MM.1S (cell line): ENCODE data around the gene NCOA4.
A peak's percentile ranks its signal among the peaks of the same experiment; 100 is the strongest.

Experiments
- DNase-seq: peaks from one replicate; pipeline ENCODE4 v3.0.0-alpha.2; 2015
- H2AFZ ChIP-seq: fragments of 300-600 bp; sonication (generic); 2 replicates; pipeline ENCODE4 v1.6.0; 2016; ENCODE audit warnings: antibody characterized with exemption, low read length
- H3F3A ChIP-seq: fragments of 300-600 bp; sonication (generic); 2 replicates; pipeline ENCODE4 v1.6.1; 2016; ENCODE audit warnings: mild to moderate bottlenecking, antibody characterized with exemption, low read length, moderate library complexity, mixed read lengths; ENCODE audit not compliant: insufficient read depth
- H3K27ac ChIP-seq: fragments of 300-600 bp; sonication (generic); 2 replicates; pipeline ENCODE4 v1.5.1; 2016; ENCODE audit warnings: mild to moderate bottlenecking, low read length
- H3K27me3 ChIP-seq: fragments of 300-600 bp; sonication (generic); replicated peaks from 2 replicates; pipeline ENCODE4 v1.6.0; 2016; ENCODE audit warnings: low read length; ENCODE audit not compliant: insufficient read depth
- H3K36me3 ChIP-seq: fragments of 300-600 bp; sonication (generic); replicated peaks from 2 replicates; pipeline ENCODE4 v1.6.1; 2016; ENCODE audit warnings: mild to moderate bottlenecking, low read length, mixed read lengths; ENCODE audit not compliant: insufficient read depth
- H3K4me1 ChIP-seq: fragments of 300-600 bp; sonication (generic); 2 replicates; pipeline ENCODE4 v1.6.1; 2016; ENCODE audit warnings: low read length, mixed read lengths
- H3K4me2 ChIP-seq: fragments of 300-600 bp; sonication (generic); 2 replicates; pipeline ENCODE4 v1.6.0; 2016; ENCODE audit warnings: low read depth, low read length
- H3K4me3 ChIP-seq: fragments of 300-600 bp; sonication (generic); 2 replicates; pipeline ENCODE4 v1.5.1; 2016; ENCODE audit warnings: low read length, mixed read lengths
- H3K79me2 ChIP-seq: fragments of 300-600 bp; sonication (generic); 2 replicates; pipeline ENCODE4 v1.6.1; 2016; ENCODE audit warnings: mixed run types, low read length, mixed read lengths
- H3K9ac ChIP-seq: fragments of 300-600 bp; sonication (generic); 2 replicates; pipeline ENCODE4 v1.6.1; 2016; ENCODE audit warnings: low read length, mixed read lengths
- H3K9me2 ChIP-seq: fragments of 300-600 bp; sonication (generic); replicated peaks from 2 replicates; pipeline ENCODE4 v1.6.1; 2016; ENCODE audit warnings: mild to moderate bottlenecking, low read length, mixed read lengths; ENCODE audit not compliant: insufficient read depth
- H3K9me3 ChIP-seq: fragments of 300-600 bp; sonication (generic); replicated peaks from 2 replicates; pipeline ENCODE4 v1.6.1; 2016; ENCODE audit warnings: mild to moderate bottlenecking, low read length, mixed read lengths; ENCODE audit not compliant: insufficient read depth
- H4K20me1 ChIP-seq: fragments of 300-600 bp; sonication (generic); 2 replicates; pipeline ENCODE4 v1.6.1; 2016; ENCODE audit warnings: mild to moderate bottlenecking, low read length, moderate library complexity, mixed read lengths; ENCODE audit not compliant: insufficient read depth
- CTCF ChIP-seq: fragments of 300-600 bp; sonication (generic); IDR thresholded peaks from 2 replicates; pipeline ENCODE4 v1.5.1; 2016; ENCODE audit warnings: antibody characterized with exemption, low read length, mixed read lengths
- EZH2 ChIP-seq: fragments of 300-600 bp; sonication (generic); optimal IDR thresholded peaks from 2 replicates; pipeline ENCODE3; 2017; ENCODE audit warnings: low read depth, mild to moderate bottlenecking, antibody characterized with exemption, low read length, mixed read lengths
- EZH2phosphoT487 ChIP-seq: fragments of 300-600 bp; sonication (generic); IDR thresholded peaks from 2 replicates; pipeline ENCODE4 v1.6.1; 2018; ENCODE audit warnings: antibody characterized with exemption, low read length

NCOA4 gene

GRCh38 chr10:46029461-46030030 lies 877 bp downstream of the NCOA4 start:
- no peaks in the 10 kb centered on the region for H3K27me3 ChIP-seq
- no peaks in the 10 kb centered on the region for H3F3A ChIP-seq
- H4K20me1 ChIP-seq, result peaks cover 45% of the 10 kb centered on the region
- no peak for DNase-seq
- no peaks in the 10 kb centered on the region for H3K36me3 ChIP-seq
- peak overlapping the region; percentile 96 for H3K9ac ChIP-seq
- 0 out of 2 replicates have a peak overlapping the region, but pooled peaks have one; percentile 77 for H2AFZ ChIP-seq
- H3K4me1 ChIP-seq, result peaks cover 24% of the 10 kb centered on the region
- H3K9me3 ChIP-seq, result no peaks in the 10 kb centered on the region
- H3K27ac ChIP-seq, result peak overlapping the region; percentile 74
- H3K4me2 ChIP-seq, result peak overlapping the region; percentile 84
- no peak for TF ChIP-seq EZH2phosphoT487
- no peak for TF ChIP-seq CTCF
- no peak for TF ChIP-seq EZH2
- peak overlapping the region; percentile 91 for H3K4me3 ChIP-seq
- peaks cover 59% of the 10 kb centered on the region for H3K79me2 ChIP-seq
- H3K9me2 ChIP-seq, result no peaks in the 10 kb centered on the region

GRCh38 chr10:46028584-46029460 lies 1.6 kb downstream of the NCOA4 start:
- H3K27ac ChIP-seq, result peak overlapping the region; percentile 74; the same call in 1 of the 2 replicates
- H3K9me2 ChIP-seq, result no peaks in the 10 kb centered on the region
- H3K4me2 ChIP-seq, result peak overlapping the region; percentile 84
- no peaks in the 10 kb centered on the region for H3K9me3 ChIP-seq
- H3K27me3 ChIP-seq, result no peaks in the 10 kb centered on the region
- H3K4me3 ChIP-seq, result peak overlapping the region; percentile 91
- no peak overlapping the region for H2AFZ ChIP-seq
- H3K4me1 ChIP-seq, result peaks cover 24% of the 10 kb centered on the region
- peak; percentile 66 for DNase-seq
- TF ChIP-seq EZH2, result no peak
- TF ChIP-seq CTCF, result peak; percentile 72
- H3K36me3 ChIP-seq, result no peaks in the 10 kb centered on the region
- H3K79me2 ChIP-seq, result peaks cover 66% of the 10 kb centered on the region
- H3F3A ChIP-seq, result no peaks in the 10 kb centered on the region
- H4K20me1 ChIP-seq, result peaks cover 52% of the 10 kb centered on the region
- H3K9ac ChIP-seq, result peak overlapping the region; percentile 96

GRCh38 chr10:46026106-46026505 lies 4.3 kb downstream of the NCOA4 start:
- no peak overlapping the region for H2AFZ ChIP-seq
- peaks cover 71% of the 10 kb centered on the region for H4K20me1 ChIP-seq
- H3F3A ChIP-seq, result peaks cover 6% of the 10 kb centered on the region; the same call in 1 of the 2 replicates
- H3K79me2 ChIP-seq, result peaks cover 93% of the 10 kb centered on the region
- H3K4me3 ChIP-seq, result no peak overlapping the region
- H3K9me3 ChIP-seq, result no peaks in the 10 kb centered on the region
- no peak overlapping the region for H3K4me2 ChIP-seq
- no peak overlapping the region for H3K9ac ChIP-seq
- H3K9me2 ChIP-seq, result no peaks in the 10 kb centered on the region
- peaks cover 24% of the 10 kb centered on the region for H3K4me1 ChIP-seq
- no peak overlapping the region for H3K27ac ChIP-seq
- H3K27me3 ChIP-seq, result no peaks in the 10 kb centered on the region
- no peaks in the 10 kb centered on the region for H3K36me3 ChIP-seq
- TF ChIP-seq CTCF (no peak), EZH2phosphoT487 (no peak), EZH2 (no peak)
- no peak for DNase-seq
